ENCODE results near the gene ICA1.

GRCh38 chr7:8130663-8131062 is 131.3 kb downstream of the ICA1 start:
- TF ChIP-seq CTCF (conservative IDR thresholded peaks at IDR 0.05; ENCODE audit: low read depth, low read length) (no peak), EZH2 (IDR thresholded peaks at IDR 0.05; ENCODE audit: low read length, unreplicated experiment) (no peak)

Data from PC-3 (cell line).